Subcutaneous adipose tissue (tissue), 4 donors: ENCODE data around the gene HTR2C. TPM values are rescaled to one million over a fixed set of nuclear protein-coding genes. Genes with fewer than 3 reads are reported as not detected.

Experiments used
- total RNA-seq, 4 donors: library from RNA; depleted of rRNA; stranded (reverse); fragments of >200 nt; gene quantifications; one replicate each; pipeline ENCODE4 v1.1.0, GENCODE V29; 2016
- TF ChIP-seq, protein P1 (sequence below): fragments of 450-650 bp; IDR thresholded peaks from one replicate; pipeline ENCODE4 v1.5.1; 2016; ENCODE audit warnings: low read depth, mild to moderate bottlenecking, control low read depth, antibody characterized with exemption, moderate library complexity

The HTR2C gene
- not detected for total RNA-seq

DNA sequence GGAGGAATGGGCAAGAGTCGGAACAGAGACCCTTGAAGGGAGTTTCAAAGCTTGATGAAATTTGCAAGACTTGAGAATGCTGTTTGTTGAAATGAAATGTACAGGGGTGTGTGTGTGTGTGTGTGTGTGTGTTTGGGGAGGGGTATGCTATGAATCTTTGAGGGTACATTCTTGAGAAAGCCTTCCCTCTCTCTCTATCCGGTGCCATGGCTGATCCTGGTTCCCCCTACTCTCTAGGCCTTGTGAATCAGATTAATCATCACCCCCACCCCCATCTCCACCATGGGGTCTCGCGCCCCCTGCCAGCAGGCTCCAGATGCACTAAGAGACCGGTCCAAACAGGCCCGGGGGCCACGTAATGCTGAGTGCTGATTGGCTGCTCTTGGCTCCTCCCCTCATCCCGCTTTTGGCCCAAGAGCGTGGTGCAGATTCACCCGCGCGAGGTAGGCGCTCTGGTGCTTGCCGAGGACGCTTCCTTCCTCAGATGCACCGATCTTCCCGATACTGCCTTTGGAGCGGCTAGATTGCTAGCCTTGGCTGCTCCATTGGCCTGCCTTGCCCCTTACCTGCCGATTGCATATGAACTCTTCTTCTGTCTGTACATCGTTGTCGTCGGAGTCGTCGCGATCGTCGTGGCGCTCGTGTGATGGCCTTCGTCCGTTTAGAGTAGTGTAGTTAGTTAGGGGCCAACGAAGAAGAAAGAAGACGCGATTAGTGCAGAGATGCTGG, at the start of gene HTR2C:
TSS of gene HTR2C (plus strand) at position 441 of the 729 bp plus-strand sequence. CDS start 142,851 bp downstream, outside the sequence.
- TF ChIP-seq, protein P1, sequence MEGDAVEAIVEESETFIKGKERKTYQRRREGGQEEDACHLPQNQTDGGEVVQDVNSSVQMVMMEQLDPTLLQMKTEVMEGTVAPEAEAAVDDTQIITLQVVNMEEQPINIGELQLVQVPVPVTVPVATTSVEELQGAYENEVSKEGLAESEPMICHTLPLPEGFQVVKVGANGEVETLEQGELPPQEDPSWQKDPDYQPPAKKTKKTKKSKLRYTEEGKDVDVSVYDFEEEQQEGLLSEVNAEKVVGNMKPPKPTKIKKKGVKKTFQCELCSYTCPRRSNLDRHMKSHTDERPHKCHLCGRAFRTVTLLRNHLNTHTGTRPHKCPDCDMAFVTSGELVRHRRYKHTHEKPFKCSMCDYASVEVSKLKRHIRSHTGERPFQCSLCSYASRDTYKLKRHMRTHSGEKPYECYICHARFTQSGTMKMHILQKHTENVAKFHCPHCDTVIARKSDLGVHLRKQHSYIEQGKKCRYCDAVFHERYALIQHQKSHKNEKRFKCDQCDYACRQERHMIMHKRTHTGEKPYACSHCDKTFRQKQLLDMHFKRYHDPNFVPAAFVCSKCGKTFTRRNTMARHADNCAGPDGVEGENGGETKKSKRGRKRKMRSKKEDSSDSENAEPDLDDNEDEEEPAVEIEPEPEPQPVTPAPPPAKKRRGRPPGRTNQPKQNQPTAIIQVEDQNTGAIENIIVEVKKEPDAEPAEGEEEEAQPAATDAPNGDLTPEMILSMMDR = no peak

GRCh38 chrX:114580336-114580735, 3.5 kb upstream of the HTR2C start:
- TF ChIP-seq, protein P1 = no peak

- TF ChIP-seq, protein P1 = no peak
Measured at GRCh38 chrX:114581528-114582263, 2.2 kb upstream of the HTR2C start.

GRCh38 chrX:114582264-114582632, 1.6 kb upstream of the HTR2C start:
- TF ChIP-seq, protein P1 = no peak

DNA sequence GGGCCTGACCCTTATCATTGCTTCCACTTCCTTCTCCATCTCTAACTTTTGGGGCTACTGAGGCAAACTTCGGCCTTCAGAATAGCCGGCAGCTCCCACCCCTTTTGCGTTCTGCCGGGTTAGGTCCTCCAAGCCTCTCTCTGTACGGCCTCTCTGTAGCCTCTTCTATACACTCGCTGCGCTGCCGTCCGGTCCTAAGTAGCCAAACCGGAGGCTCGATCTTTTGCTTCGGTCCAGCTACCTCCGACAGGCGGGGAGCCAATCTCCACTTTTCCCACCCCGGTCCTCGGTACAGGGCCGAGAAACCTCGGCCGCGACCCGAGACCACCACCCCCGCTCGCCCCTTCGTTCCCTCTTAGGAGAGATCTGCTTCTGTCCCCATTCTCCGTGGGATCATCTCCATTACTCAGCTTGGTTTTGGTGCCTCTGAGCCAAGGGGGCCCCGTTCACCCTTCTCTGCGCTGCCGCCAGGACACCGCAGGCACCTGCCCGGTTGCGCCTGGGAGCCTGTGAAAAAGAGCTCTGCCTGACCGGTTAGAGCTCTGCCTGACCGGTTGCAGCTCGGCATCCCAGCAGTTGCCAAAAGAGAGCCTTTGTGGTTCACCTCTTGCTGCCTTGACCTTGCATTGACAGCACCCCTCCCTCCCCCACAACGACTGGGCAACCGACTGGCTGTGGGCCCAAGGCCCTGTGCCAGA, 1.0 kb upstream of the HTR2C start:
- TF ChIP-seq, protein P1 = no peak

DNA sequence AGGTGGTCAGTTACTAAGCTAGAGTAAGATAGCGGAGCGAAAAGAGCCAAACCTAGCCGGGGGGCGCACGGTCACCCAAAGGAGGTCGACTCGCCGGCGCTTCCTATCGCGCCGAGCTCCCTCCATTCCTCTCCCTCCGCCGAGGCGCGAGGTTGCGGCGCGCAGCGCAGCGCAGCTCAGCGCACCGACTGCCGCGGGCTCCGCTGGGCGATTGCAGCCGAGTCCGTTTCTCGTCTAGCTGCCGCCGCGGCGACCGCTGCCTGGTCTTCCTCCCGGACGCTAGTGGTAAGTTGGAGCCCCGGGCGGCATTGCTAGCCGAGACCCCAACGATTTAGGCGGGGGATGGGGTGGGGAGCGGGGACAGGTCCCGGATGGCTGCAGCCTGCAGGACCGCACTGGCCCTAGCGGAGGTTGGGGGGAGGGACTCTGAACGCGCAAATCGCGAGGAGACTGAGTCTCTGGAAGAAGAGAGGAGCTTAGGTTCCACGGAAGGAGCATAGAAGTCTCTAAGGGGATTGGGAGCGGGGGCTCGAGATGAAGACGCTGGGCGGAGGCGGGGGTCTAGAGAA, 573 bp downstream of the HTR2C start:
- TF ChIP-seq, protein P1 = no peak
